ENCODE results near the gene KDF1. TPM values are rescaled to one million over a fixed set of nuclear protein-coding genes. Genes with fewer than 3 reads are reported as not detected.

Gene KDF1
- total RNA-seq, 1 experiment from 2014 or later, result 20.5 TPM

DNA sequence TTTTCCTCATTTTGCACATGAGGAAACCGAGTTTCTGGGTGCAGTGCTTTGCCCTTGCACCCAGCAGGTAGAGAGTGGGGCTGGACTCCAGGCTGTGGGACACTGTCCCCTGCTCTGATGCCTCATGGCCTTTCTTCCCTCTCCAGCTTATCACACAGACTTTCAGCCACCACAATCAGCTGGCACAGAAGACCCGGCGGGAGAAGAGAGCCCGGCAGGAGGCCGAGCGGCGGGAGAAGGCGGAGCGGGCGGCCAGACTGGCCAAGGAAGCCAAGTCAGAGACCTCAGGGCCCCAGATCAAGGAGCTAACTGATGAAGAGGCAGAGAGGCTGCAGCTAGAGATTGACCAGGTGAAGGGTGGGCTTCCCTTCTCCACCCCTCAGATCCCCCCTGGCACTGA lies 19.0 kb downstream of the KDF1 start:
- Histone ChIP-seq H3K9me3 (ENCODE audit: insufficient read depth, low read depth) (no peaks in the 10 kb centered on the region), H4K20me1 (ENCODE audit: insufficient read depth) (peaks cover 12% of the 10 kb centered on the region), H3F3A (ENCODE audit: insufficient read depth, low read depth) (peaks cover 6% of the 10 kb centered on the region; the same call in 1 of the 2 replicates), H3K27me3 (ENCODE audit: insufficient read depth, low read depth) (no peaks in the 10 kb centered on the region), H3K79me2 (ENCODE audit: low read depth) (0 out of 2 replicates have a peak, but pooled peaks cover 10% of the 10 kb centered on the region), H3K4me1 (replicated peaks; ENCODE audit: insufficient read depth) (no peaks in the 10 kb centered on the region), H3K36me3 (ENCODE audit: low read depth) (no peaks in the 10 kb centered on the region), H3K27ac (no peak overlapping the region), H3K9me2 (ENCODE audit: insufficient read depth) (no peaks in the 10 kb centered on the region), H2AFZ (no peak overlapping the region), H3K4me2 (no peak overlapping the region), H3K4me3 (no peak overlapping the region)
- no TSS peak for BruUV-seq (replicated peaks)
- POLR2A ChIA-PET (ENCODE audit: unreplicated experiment), result no interaction called here
- intact Hi-C loops (cut with micrococcal nuclease; ENCODE audit: unreplicated experiment), result no loop called here
- no peak for DNase-seq
- TF ChIP-seq, protein P1, sequence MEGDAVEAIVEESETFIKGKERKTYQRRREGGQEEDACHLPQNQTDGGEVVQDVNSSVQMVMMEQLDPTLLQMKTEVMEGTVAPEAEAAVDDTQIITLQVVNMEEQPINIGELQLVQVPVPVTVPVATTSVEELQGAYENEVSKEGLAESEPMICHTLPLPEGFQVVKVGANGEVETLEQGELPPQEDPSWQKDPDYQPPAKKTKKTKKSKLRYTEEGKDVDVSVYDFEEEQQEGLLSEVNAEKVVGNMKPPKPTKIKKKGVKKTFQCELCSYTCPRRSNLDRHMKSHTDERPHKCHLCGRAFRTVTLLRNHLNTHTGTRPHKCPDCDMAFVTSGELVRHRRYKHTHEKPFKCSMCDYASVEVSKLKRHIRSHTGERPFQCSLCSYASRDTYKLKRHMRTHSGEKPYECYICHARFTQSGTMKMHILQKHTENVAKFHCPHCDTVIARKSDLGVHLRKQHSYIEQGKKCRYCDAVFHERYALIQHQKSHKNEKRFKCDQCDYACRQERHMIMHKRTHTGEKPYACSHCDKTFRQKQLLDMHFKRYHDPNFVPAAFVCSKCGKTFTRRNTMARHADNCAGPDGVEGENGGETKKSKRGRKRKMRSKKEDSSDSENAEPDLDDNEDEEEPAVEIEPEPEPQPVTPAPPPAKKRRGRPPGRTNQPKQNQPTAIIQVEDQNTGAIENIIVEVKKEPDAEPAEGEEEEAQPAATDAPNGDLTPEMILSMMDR (conservative IDR thresholded peaks at IDR 0.05), result no peak
- TF ChIP-seq EZH2 (IDR thresholded peaks at IDR 0.05; ENCODE audit: low read depth), result no peak
- CTCF ChIA-PET, result no interaction called here

DNA sequence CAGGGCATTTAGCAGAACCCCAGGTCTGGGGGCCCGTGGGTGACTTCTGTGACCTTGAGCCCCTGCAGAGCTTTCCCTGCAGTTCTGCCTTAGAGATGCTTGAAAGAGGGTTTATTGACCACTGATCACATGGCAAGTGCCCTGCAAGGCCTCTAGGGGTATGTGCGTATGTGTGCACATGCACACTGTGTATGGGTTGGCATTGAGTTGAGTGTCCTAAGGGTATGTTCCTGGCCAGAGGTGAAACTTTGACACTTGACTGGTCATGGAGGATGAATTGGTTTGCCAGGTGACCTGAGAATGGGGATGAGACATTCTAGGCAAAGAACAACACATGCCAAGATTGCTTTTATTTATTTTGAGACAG lies 21.6 kb downstream of the KDF1 start:
- Histone ChIP-seq H3K4me1 (replicated peaks; ENCODE audit: insufficient read depth) (no peaks in the 10 kb centered on the region), H4K20me1 (ENCODE audit: insufficient read depth) (peaks cover 12% of the 10 kb centered on the region), H3K9me3 (ENCODE audit: insufficient read depth, low read depth) (no peaks in the 10 kb centered on the region), H2AFZ (no peak overlapping the region), H3K27me3 (ENCODE audit: insufficient read depth, low read depth) (no peaks in the 10 kb centered on the region), H3K27ac (no peak overlapping the region), H3K4me3 (no peak overlapping the region), H3K9me2 (ENCODE audit: insufficient read depth) (no peaks in the 10 kb centered on the region), H3F3A (ENCODE audit: insufficient read depth, low read depth) (no peaks in the 10 kb centered on the region; the same call in 1 of the 2 replicates), H3K36me3 (ENCODE audit: low read depth) (no peaks in the 10 kb centered on the region), H3K4me2 (no peak overlapping the region), H3K79me2 (ENCODE audit: low read depth) (0 out of 2 replicates have a peak, but pooled peaks cover 12% of the 10 kb centered on the region)
- POLR2A ChIA-PET (ENCODE audit: unreplicated experiment), result no interaction called here
- CTCF ChIA-PET, result no interaction called here
- no peak for DNase-seq
- TF ChIP-seq EZH2 (IDR thresholded peaks at IDR 0.05; ENCODE audit: low read depth), result no peak
- TF ChIP-seq, protein P1 (conservative IDR thresholded peaks at IDR 0.05), result no peak
- BruUV-seq (replicated peaks), result no TSS peak
- intact Hi-C loops (cut with micrococcal nuclease; ENCODE audit: unreplicated experiment), result no loop called here

- no peaks in the 10 kb centered on the region for H3K4me1 ChIP-seq (replicated peaks; ENCODE audit: insufficient read depth)
- H2AFZ ChIP-seq, result no peak overlapping the region
- CTCF ChIA-PET, result no interaction called here
- BruUV-seq (replicated peaks), result no TSS peak
- no peaks in the 10 kb centered on the region; the same call in 1 of the 2 replicates for H3F3A ChIP-seq (ENCODE audit: insufficient read depth, low read depth)
- TF ChIP-seq, protein P1 (conservative IDR thresholded peaks at IDR 0.05), result no peak
- no peak for TF ChIP-seq EZH2 (IDR thresholded peaks at IDR 0.05; ENCODE audit: low read depth)
- intact Hi-C loops (cut with micrococcal nuclease; ENCODE audit: unreplicated experiment), result no loop called here
- H3K36me3 ChIP-seq (ENCODE audit: low read depth), result no peaks in the 10 kb centered on the region
- no peak overlapping the region for H3K27ac ChIP-seq
- POLR2A ChIA-PET (ENCODE audit: unreplicated experiment), result no interaction called here
- no peak overlapping the region for H3K4me3 ChIP-seq
- H3K79me2 ChIP-seq (ENCODE audit: low read depth), result 0 out of 2 replicates have a peak, but pooled peaks cover 12% of the 10 kb centered on the region
- no peaks in the 10 kb centered on the region for H3K27me3 ChIP-seq (ENCODE audit: insufficient read depth, low read depth)
- H4K20me1 ChIP-seq (ENCODE audit: insufficient read depth), result peaks cover 12% of the 10 kb centered on the region
- no peaks in the 10 kb centered on the region for H3K9me3 ChIP-seq (ENCODE audit: insufficient read depth, low read depth)
- DNase-seq, result no peak
- H3K4me2 ChIP-seq, result no peak overlapping the region
- no peaks in the 10 kb centered on the region for H3K9me2 ChIP-seq (ENCODE audit: insufficient read depth)
Observed at GRCh38 chr1:26938004-26938658, 22.1 kb downstream of the KDF1 start.

Data from PC-9 (cell line).